Heart left ventricle (tissue), 13 donors: ENCODE measurements around the gene PHB1.

Source experiments
- CTCF ChIP-seq, 12 donors: fragments of 200-600 bp; sonication (generic) in 4 of 12; IDR thresholded peaks; one replicate each; pipeline versions ENCODE4 v1.5.0 to v1.8.0; 2018 to 2022; ENCODE audit warnings: antibody characterized with exemption in 12 of 12, mild to moderate bottlenecking in 5 of 12
- POLR2A ChIP-seq, 2 donors: fragments of 450-650 bp; IDR thresholded peaks; one replicate each; pipeline ENCODE4 v1.6.1; 2017; ENCODE audit warnings: antibody characterized with exemption in 2 of 2, mild to moderate bottlenecking in 2 of 2, moderate library complexity in 2 of 2
- donor health status: ischemic (EF 13 %, LVEDD 7.1; RV severe dilation, severe dysfunction).
- donor health status: DM: no; HTN: yes; CAD: no.
- donor health status: DM: no; HTN: no; CAD: no.
- donor health status: ischemic (EF 25% LVEDD 6.9; RV normal size, moderate dysfunction).
- donor health status: ischemic (EF 25% LVEDD 5.7; RV mildly dilated, moderate dysfunction).
- donor health status: ischemic (EF 35%, LVEDD 5.7; RV mildly dilated, moderate dysfunction).
- donor health status: nonischemic (EF 11% LVEDD 7.7; RV severe dilation, severe dysfunction).
- donor health status: DM: yes; HTN: yes; CAD: no.
- donor health status: PGD.
- donor health status: ischemic (EF 29% LVEDD 5.4; RV normal size, mild dysfunction).
- donor health status: nonischemic (EF 23%, LVEDD 6.1; RV moderate dilation, normal function).

GRCh38 chr17:49373115-49373514 lies 41.6 kb downstream of the PHB1 start:
- TF ChIP-seq CTCF (IDR thresholded peaks at IDR 0.05) (no peak), POLR2A (IDR thresholded peaks at IDR 0.05) (no peak)
